Nephron (organoid): ENCODE data around the gene FIGN.

Experiments used
- H3K27ac Mint-ChIP-seq, 3 experiments: 2 replicates each; pipeline ENCODE4 v1.8.0; 2020; ENCODE audit warnings: mixed read lengths in 3 of 3, mild to moderate bottlenecking in 2 of 3, moderate library complexity in 1 of 3
- H3K27me3 Mint-ChIP-seq: 2 replicates; pipeline ENCODE4 v1.8.0; 2021; ENCODE audit warnings: low read depth, mild to moderate bottlenecking, moderate library complexity, mixed read lengths
- H3K36me3 Mint-ChIP-seq: 2 replicates; pipeline ENCODE4 v1.8.0; 2020; ENCODE audit warnings: low read depth, mixed read lengths
- H3K4me1 Mint-ChIP-seq: 2 replicates; pipeline ENCODE4 v1.8.0; 2020; ENCODE audit warnings: mixed read lengths
- H3K4me3 Mint-ChIP-seq, 3 experiments: 2 replicates each; pipeline ENCODE4 v1.8.0; 2020; ENCODE audit warnings: mild to moderate bottlenecking in 3 of 3, mixed read lengths in 3 of 3, moderate library complexity in 2 of 3
- H3K9me3 Mint-ChIP-seq: 2 replicates; pipeline ENCODE4 v1.8.0; 2020; ENCODE audit warnings: mixed read lengths
- TF ChIP-seq, protein P1 (sequence below), 3 experiments: fragments of 200-600 bp; sonication (generic); IDR thresholded peaks; one replicate each; pipeline ENCODE4 v1.5.0; 2021; ENCODE audit warnings: antibody characterized with exemption in 3 of 3; ENCODE audit not compliant: unreplicated experiment in 3 of 3

FIGN gene

GRCh38 chr2:163774862-163775261 lies 39.1 kb upstream of the FIGN start:
- H3K36me3 Mint-ChIP-seq = no peaks in the 10 kb centered on the region
- no peaks in the 10 kb centered on the region for H3K27me3 Mint-ChIP-seq
- no peak overlapping the region for H3K27ac Mint-ChIP-seq
- H3K4me1 Mint-ChIP-seq = no peaks in the 10 kb centered on the region
- H3K9me3 Mint-ChIP-seq = no peaks in the 10 kb centered on the region
- TF ChIP-seq, protein P1, sequence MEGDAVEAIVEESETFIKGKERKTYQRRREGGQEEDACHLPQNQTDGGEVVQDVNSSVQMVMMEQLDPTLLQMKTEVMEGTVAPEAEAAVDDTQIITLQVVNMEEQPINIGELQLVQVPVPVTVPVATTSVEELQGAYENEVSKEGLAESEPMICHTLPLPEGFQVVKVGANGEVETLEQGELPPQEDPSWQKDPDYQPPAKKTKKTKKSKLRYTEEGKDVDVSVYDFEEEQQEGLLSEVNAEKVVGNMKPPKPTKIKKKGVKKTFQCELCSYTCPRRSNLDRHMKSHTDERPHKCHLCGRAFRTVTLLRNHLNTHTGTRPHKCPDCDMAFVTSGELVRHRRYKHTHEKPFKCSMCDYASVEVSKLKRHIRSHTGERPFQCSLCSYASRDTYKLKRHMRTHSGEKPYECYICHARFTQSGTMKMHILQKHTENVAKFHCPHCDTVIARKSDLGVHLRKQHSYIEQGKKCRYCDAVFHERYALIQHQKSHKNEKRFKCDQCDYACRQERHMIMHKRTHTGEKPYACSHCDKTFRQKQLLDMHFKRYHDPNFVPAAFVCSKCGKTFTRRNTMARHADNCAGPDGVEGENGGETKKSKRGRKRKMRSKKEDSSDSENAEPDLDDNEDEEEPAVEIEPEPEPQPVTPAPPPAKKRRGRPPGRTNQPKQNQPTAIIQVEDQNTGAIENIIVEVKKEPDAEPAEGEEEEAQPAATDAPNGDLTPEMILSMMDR (IDR thresholded peaks at IDR 0.05; ENCODE audit: unreplicated experiment in 3 of 3) = no peak
- H3K4me3 Mint-ChIP-seq = no peak overlapping the region

GRCh38 chr2:163773276-163773675 lies 37.5 kb upstream of the FIGN start:
- Mint-ChIP-seq H3K36me3 (no peaks in the 10 kb centered on the region), H3K4me3 (no peak overlapping the region), H3K4me1 (no peaks in the 10 kb centered on the region), H3K27me3 (no peaks in the 10 kb centered on the region), H3K9me3 (no peaks in the 10 kb centered on the region), H3K27ac (no peak overlapping the region)
- TF ChIP-seq, protein P1 (IDR thresholded peaks at IDR 0.05; ENCODE audit: unreplicated experiment in 3 of 3) = no peak

DNA sequence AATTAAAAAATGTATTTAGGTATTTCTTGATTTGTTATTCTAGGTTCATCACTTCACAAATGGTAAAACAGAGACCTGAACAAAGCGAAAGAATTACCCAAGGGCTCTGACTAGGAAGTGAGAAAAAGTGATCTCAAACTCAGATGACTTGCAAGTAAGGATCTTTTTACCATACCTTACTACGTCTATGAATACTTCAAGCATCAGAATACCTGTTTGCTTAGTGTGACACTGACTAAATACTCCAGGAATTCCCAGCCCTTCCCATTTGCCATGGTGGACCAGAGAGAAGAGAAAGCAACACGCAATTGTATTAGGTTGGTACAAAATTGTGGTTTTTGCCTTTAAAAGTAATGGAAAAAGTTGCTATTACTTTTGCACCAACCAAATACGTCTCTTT lies 35.8 kb upstream of the FIGN start:
- Mint-ChIP-seq H3K36me3 (no peaks in the 10 kb centered on the region), H3K4me1 (no peaks in the 10 kb centered on the region), H3K27me3 (no peaks in the 10 kb centered on the region), H3K9me3 (no peaks in the 10 kb centered on the region), H3K4me3 (no peak overlapping the region), H3K27ac (no peak overlapping the region)
- TF ChIP-seq, protein P1 (IDR thresholded peaks at IDR 0.05; ENCODE audit: unreplicated experiment in 3 of 3) = no peak

GRCh38 chr2:163768881-163769695 lies 33.3 kb upstream of the FIGN start:
- Mint-ChIP-seq H3K27me3 (no peaks in the 10 kb centered on the region), H3K4me1 (no peaks in the 10 kb centered on the region), H3K27ac (peak overlapping the region in 1 of 3 experiments; percentile 20), H3K9me3 (no peaks in the 10 kb centered on the region), H3K36me3 (no peaks in the 10 kb centered on the region), H3K4me3 (no peak overlapping the region)
- TF ChIP-seq, protein P1 (IDR thresholded peaks at IDR 0.05; ENCODE audit: unreplicated experiment in 3 of 3) = no peak

DNA sequence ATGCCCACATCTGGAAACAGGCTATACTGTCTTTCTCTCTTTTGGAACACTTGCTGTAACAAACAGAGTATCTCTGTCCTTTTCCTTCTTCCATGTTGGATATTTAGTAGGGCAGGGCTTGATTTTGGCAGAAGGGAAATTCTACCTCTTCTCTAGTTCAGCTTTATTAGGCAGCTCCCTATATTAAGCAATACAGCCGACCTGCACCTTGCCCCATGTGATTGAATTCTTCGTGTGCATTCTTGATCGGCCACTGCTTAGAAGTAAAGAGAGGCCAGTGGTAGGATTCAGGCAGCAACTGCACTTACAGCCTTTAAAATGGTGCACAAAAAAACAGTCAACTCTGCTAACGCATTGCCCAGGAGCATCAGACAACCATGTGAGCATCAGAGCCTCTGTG lies 31.3 kb upstream of the FIGN start:
- Mint-ChIP-seq H3K27me3 (no peaks in the 10 kb centered on the region), H3K4me1 (peaks cover 5% of the 10 kb centered on the region), H3K9me3 (no peaks in the 10 kb centered on the region), H3K27ac (no peak overlapping the region), H3K4me3 (no peak overlapping the region), H3K36me3 (no peaks in the 10 kb centered on the region)
- TF ChIP-seq, protein P1 (IDR thresholded peaks at IDR 0.05; ENCODE audit: unreplicated experiment in 3 of 3) = no peak

DNA sequence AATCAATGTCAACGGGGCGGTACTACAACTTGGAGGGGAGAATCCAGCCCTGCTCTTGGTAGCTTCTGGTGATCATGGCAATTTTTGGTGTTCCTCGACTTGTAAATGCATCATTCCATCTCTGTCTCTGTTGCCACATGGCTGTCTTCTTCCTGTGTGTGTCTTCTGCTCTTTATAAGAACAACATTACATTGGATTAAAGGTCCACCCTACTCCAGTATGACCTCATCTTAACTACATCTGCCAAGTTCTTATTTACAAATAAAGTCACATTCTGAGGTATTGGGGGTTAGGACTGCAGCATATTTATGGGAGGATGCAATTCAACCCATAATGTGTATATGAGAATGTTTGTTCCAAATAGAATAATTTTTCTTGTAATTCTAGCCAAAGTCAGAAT lies 28.8 kb upstream of the FIGN start:
- Mint-ChIP-seq H3K4me1 (peaks cover 5% of the 10 kb centered on the region), H3K36me3 (no peaks in the 10 kb centered on the region), H3K27ac (no peak overlapping the region), H3K27me3 (no peaks in the 10 kb centered on the region), H3K4me3 (no peak overlapping the region), H3K9me3 (no peaks in the 10 kb centered on the region)
- TF ChIP-seq, protein P1 (IDR thresholded peaks at IDR 0.05; ENCODE audit: unreplicated experiment in 3 of 3) = no peak
